Esophagus squamous epithelium (tissue), 5 donors: ENCODE data around the gene ACOX2. TPM values are rescaled to one million over a fixed set of nuclear protein-coding genes. Genes with fewer than 3 reads are reported as not detected.
A peak's percentile ranks its signal among the peaks of the same experiment; 100 is the strongest.

ENCODE experiments used
- DNase-seq: peaks from one replicate; lab custom pipeline; 2025; lab: John Stamatoyannopoulos, UW
- H3K27ac ChIP-seq, 4 donors: fragments of 200-600 bp; sonication (generic); one replicate each; pipeline ENCODE4 v1.5.1; 2016 to 2019; ENCODE audit warnings: mild to moderate bottlenecking in 1 of 4
- H3K27me3 ChIP-seq, 4 donors: fragments of 200-600 bp; sonication (generic); 1 replicate in 3 of 4; 2 replicates in 1 of 4; pipeline versions ENCODE4 v1.5.1 to v1.6.0; 2017 to 2021; ENCODE audit warnings: antibody characterized with exemption in 1 of 4
- H3K36me3 ChIP-seq, 3 donors: fragments of 200-600 bp; sonication (generic); one replicate each; pipeline ENCODE4 v1.5.1; 2016 to 2019
- H3K4me1 ChIP-seq, 3 donors: fragments of 200-600 bp; sonication (generic); one replicate each; pipeline ENCODE4 v1.5.1; 2017 to 2019
- H3K4me3 ChIP-seq, 4 donors: fragments of 200-600 bp; sonication (generic); 1 replicate in 3 of 4; 2 replicates in 1 of 4; pipeline ENCODE4 v1.5.1; 2016 to 2019; ENCODE audit warnings: mild to moderate bottlenecking in 2 of 4, moderate library complexity in 1 of 4
- H3K9me3 ChIP-seq, 3 donors: fragments of 200-600 bp; sonication (generic); one replicate each; pipeline ENCODE4 v1.5.1; 2016 to 2019
- CTCF ChIP-seq, 6 experiments: fragments of 450-650 bp in 4 of 6; fragments of 200-600 bp in 2 of 6; sonication (generic) in 2 of 6; IDR thresholded peaks; one replicate each; pipeline ENCODE4 v1.5.1; 2016 to 2019; ENCODE audit warnings: antibody characterized with exemption in 6 of 6, mild to moderate bottlenecking in 4 of 6, moderate library complexity in 4 of 6
- POLR2A ChIP-seq, 4 donors: fragments of 450-650 bp; IDR thresholded peaks; one replicate each; pipeline ENCODE4 v1.6.1; 2017; ENCODE audit warnings: antibody characterized with exemption in 4 of 4, mild to moderate bottlenecking in 4 of 4, moderate library complexity in 3 of 4
- WGBS, 2 donors: methylation state at CpG; one replicate each; pipeline ENCODE4 v1.1.5; 2018; 5-methylcytosine and 5-hydroxymethylcytosine counted together
- intact Hi-C: fragments of 100-400 bp; cut with DNase I; formaldehyde crosslinking; loops from one replicate; pipeline ENCODE4 v1.15.0; 2022
- total RNA-seq, 4 donors: library from RNA; depleted of rRNA; stranded (reverse); fragments of >200 nt; gene quantifications; one replicate each; pipeline ENCODE4 v1.1.0, GENCODE V29; 2016
- donor health status: DM: yes; HTN: yes; CAD: no.

Gene ACOX2
- total RNA-seq, 4 donors from 2014 or later, result 5.3 to 14.1 (median 10.0) TPM

DNA sequence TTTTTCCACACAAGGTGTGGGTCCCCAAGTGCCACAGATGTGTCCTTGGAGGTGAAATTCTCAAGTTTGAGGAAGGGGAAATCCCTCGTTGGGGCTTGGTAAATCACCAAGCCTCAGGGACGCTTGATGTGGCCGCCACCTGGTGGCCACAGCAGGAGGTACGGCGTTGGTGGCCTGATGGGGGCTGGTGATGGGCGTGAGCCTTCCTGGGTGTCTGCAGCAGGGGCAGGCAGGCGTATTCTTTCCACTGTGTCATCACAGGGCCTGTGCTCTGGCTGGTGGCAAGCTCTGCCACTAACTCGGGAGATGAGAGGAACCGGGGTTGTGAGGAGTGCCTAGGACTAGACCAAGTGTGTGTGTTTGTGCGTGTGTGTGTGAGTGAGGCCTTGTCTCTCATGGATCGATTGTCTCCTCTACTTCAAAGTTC, 4.2 kb downstream of the ACOX2 start:
- Histone ChIP-seq H3K4me3 (no peak overlapping the region), H3K9me3 (no peaks in the 10 kb centered on the region), H3K36me3 (peaks cover 0 to 38% (median 5%) of the 10 kb centered on the region in 3 donors), H3K27ac (no peak overlapping the region), H3K27me3 (no peaks in the 10 kb centered on the region), H3K4me1 (peaks cover 27 to 65% (median 40%) of the 10 kb centered on the region in 3 donors)
- intact Hi-C loops, result loop anchor here (5.0 kb wide), 2 partner anchors 41 to 216 kb away; partner anchors contain the start of gene KCTD6
- 27 to 44% methylated on average over 5 to 7 of the region's 11 CpGs for WGBS, 2 donors
- TF ChIP-seq POLR2A (IDR thresholded peaks at IDR 0.05), result no peak
- TF ChIP-seq CTCF (IDR thresholded peaks at IDR 0.05), result peak; percentile 83 to 97 (median 94)
- DNase-seq, result no peak

- H3K4me1 ChIP-seq, result peaks cover 19 to 63% (median 32%) of the 10 kb centered on the region in 3 donors
- peaks cover 0 to 39% (median 5%) of the 10 kb centered on the region in 3 donors for H3K36me3 ChIP-seq
- H3K4me3 ChIP-seq, result no peak overlapping the region
- TF ChIP-seq CTCF (IDR thresholded peaks at IDR 0.05), result peak in 1 of 6 experiments; percentile 17
- TF ChIP-seq POLR2A (IDR thresholded peaks at IDR 0.05), result no peak
- no peaks in the 10 kb centered on the region for H3K27me3 ChIP-seq
- no peak overlapping the region for H3K27ac ChIP-seq
- intact Hi-C loops, result loop anchor here (5.0 kb wide), 2 partner anchors 40 to 215 kb away; partner anchors contain the start of gene KCTD6
- DNase-seq, result no peak
- H3K9me3 ChIP-seq, result no peaks in the 10 kb centered on the region
- 76 to 88% methylated on average over 2 of the region's 2 CpGs for WGBS, 2 donors
These were observed 5.0 kb downstream of the ACOX2 start for GRCh38 chr3:58531956-58532355.

- Histone ChIP-seq H3K36me3 (peaks cover 0 to 43% (median 5%) of the 10 kb centered on the region in 3 donors), H3K27ac (no peak overlapping the region), H3K4me3 (no peak overlapping the region), H3K4me1 (peaks cover 18 to 63% (median 27%) of the 10 kb centered on the region in 3 donors), H3K27me3 (no peaks in the 10 kb centered on the region), H3K9me3 (no peaks in the 10 kb centered on the region)
- no peak for DNase-seq
- intact Hi-C loops, result loop anchor here (5.0 kb wide), 2 partner anchors 39 to 214 kb away; partner anchors contain the start of gene KCTD6
- 73% methylated on average over 2 of the region's 7 CpGs; no CpG with 5 or more reads in 1 of the 2 donors for WGBS, 2 donors
- TF ChIP-seq CTCF (IDR thresholded peaks at IDR 0.05) (no peak), POLR2A (IDR thresholded peaks at IDR 0.05) (no peak)
These were observed 5.4 kb downstream of the ACOX2 start for GRCh38 chr3:58531555-58531954.

DNA sequence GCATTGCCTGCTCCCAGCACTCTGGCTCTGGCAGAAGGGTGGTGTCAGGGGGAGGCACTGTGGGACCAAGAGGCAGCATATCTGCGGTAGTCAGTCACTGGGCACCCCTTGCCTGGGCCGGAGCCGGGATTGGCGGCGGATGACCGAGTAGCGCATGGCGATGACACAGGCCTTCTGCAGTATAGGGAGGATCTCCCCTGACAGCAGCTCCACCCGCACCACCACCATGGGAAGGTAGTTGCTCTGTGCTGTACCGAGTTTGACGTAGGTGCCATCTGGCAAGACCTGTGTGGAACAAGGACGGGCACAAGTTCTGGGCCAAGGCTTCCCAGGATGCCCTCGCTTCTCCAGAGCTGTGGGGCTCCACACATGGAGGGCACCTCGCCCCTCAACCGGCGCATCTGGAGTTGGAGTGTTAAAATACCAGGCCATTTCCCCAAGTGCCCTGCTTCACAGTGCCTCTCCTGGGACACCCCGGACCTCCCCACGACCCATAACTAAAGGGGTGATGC, 6.6 kb downstream of the ACOX2 start:
- Histone ChIP-seq H3K27me3 (no peaks in the 10 kb centered on the region), H3K27ac (no peak overlapping the region), H3K36me3 (peaks cover 0 to 44% (median 5%) of the 10 kb centered on the region in 3 donors), H3K4me1 (peaks cover 15 to 63% (median 20%) of the 10 kb centered on the region in 3 donors), H3K9me3 (no peaks in the 10 kb centered on the region), H3K4me3 (no peak overlapping the region)
- DNase-seq, result no peak
- TF ChIP-seq POLR2A (IDR thresholded peaks at IDR 0.05) (no peak), CTCF (IDR thresholded peaks at IDR 0.05) (no peak)
- intact Hi-C loops, result loop anchor here (5.0 kb wide), 2 partner anchors 38 to 213 kb away; partner anchors contain the start of gene KCTD6
- no CpG with 5 or more reads among the region's 18 CpGs for WGBS, 2 donors
